GM10847 (cell line): ENCODE results near the gene ZNF100.

Source experiments
- POLR2A ChIP-seq: IDR thresholded peaks from 2 replicates; pipeline ENCODE4 v1.6.1; 2011; ENCODE audit not compliant: insufficient read length; ENCODE audit errors: extremely low read depth

ZNF100 gene

GRCh38 chr19:21767065-21767800 is at the start of gene ZNF100:
ZNF100 (minus strand) TSS chr19:21767579; CDS start chr19:21767429, 150 bp downstream.
- TF ChIP-seq POLR2A, result peak; percentile 61

- no peak for TF ChIP-seq POLR2A
Measured at GRCh38 chr19:21812448-21812847, 45.1 kb upstream of the ZNF100 start.

GRCh38 chr19:21789466-21790085 is 22.2 kb upstream of the ZNF100 start:
- no peak for TF ChIP-seq POLR2A

- no peak for TF ChIP-seq POLR2A
Measured at GRCh38 chr19:21786936-21787335, 19.6 kb upstream of the ZNF100 start.

- no peak for TF ChIP-seq POLR2A
Measured at GRCh38 chr19:21765151-21765550, 2.2 kb downstream of the ZNF100 start.

- TF ChIP-seq POLR2A, result no peak
Measured at GRCh38 chr19:21758296-21758695, 9.1 kb downstream of the ZNF100 start.

GRCh38 chr19:21751384-21751783 is 16.0 kb downstream of the ZNF100 start:
- TF ChIP-seq POLR2A, result no peak

- no peak for TF ChIP-seq POLR2A
Measured at GRCh38 chr19:21750586-21751128, 16.7 kb downstream of the ZNF100 start.

GRCh38 chr19:21749090-21749489 is 18.3 kb downstream of the ZNF100 start:
- no peak for TF ChIP-seq POLR2A

GRCh38 chr19:21748088-21748487 is 19.3 kb downstream of the ZNF100 start:
- no peak for TF ChIP-seq POLR2A

GRCh38 chr19:21740559-21740958 is 26.8 kb downstream of the ZNF100 start:
- no peak for TF ChIP-seq POLR2A

- no peak for TF ChIP-seq POLR2A
Measured at GRCh38 chr19:21713761-21714160, 53.6 kb downstream of the ZNF100 start.

GRCh38 chr19:21709464-21709863 is 57.9 kb downstream of the ZNF100 start:
- TF ChIP-seq POLR2A, result no peak

- TF ChIP-seq POLR2A, result no peak
Measured at GRCh38 chr19:21707065-21707464, 60.3 kb downstream of the ZNF100 start.

- no peak for TF ChIP-seq POLR2A
Measured at GRCh38 chr19:21705393-21705792, 62.0 kb downstream of the ZNF100 start.

GRCh38 chr19:21704320-21704719 is 63.1 kb downstream of the ZNF100 start:
- no peak for TF ChIP-seq POLR2A

GRCh38 chr19:21699197-21699596 is 68.2 kb downstream of the ZNF100 start:
- TF ChIP-seq POLR2A, result no peak

- no peak for TF ChIP-seq POLR2A
Measured at GRCh38 chr19:21698215-21698614, 69.2 kb downstream of the ZNF100 start.
